GM12892 (cell line): ENCODE results near the gene NMNAT2.

Source experiments
- DNase-seq: peaks from one replicate; pipeline ENCODE4 v3.0.0; 2011; ENCODE audit not compliant: insufficient read length
- FAIRE-seq: peaks from 2 replicates; lab custom pipeline; 2011; peaks lifted over from hg19 to GRCh38; lab: Jason Lieb, UNC
- POLR2A ChIP-seq: IDR thresholded peaks from 2 replicates; pipeline ENCODE4 v1.6.1; 2011; ENCODE audit warnings: low read depth, low read length, control low read depth
- POLR2AphosphoS5 ChIP-seq: IDR thresholded peaks from 2 replicates; pipeline ENCODE4 v1.6.1; 2011; ENCODE audit warnings: low read depth, low read length, control low read depth
- TAF1 ChIP-seq: IDR thresholded peaks from 2 replicates; pipeline ENCODE4 v1.6.1; 2011; ENCODE audit warnings: low read depth, mild to moderate bottlenecking, control low read depth, low read length, borderline replicate concordance

Gene NMNAT2

GRCh38 chr1:183218971-183219615 is 199.1 kb downstream of the NMNAT2 start:
- FAIRE-seq (no peak), DNase-seq (no peak)
- TF ChIP-seq POLR2AphosphoS5: no peak
- no peak for TF ChIP-seq TAF1
- no peak for TF ChIP-seq POLR2A

GRCh38 chr1:183218027-183218618 is 200.1 kb downstream of the NMNAT2 start:
- FAIRE-seq (no peak), DNase-seq (no peak)
- TF ChIP-seq POLR2AphosphoS5: no peak
- no peak for TF ChIP-seq TAF1
- no peak for TF ChIP-seq POLR2A

- DNase-seq: no peak
- TF ChIP-seq POLR2AphosphoS5 (no peak), POLR2A (no peak), TAF1 (no peak)
- FAIRE-seq: no peak
These were observed 202.2 kb downstream of the NMNAT2 start for GRCh38 chr1:183215936-183216335.

GRCh38 chr1:183215076-183215720 is 203.0 kb downstream of the NMNAT2 start:
- DNase-seq (no peak), FAIRE-seq (no peak)
- TF ChIP-seq POLR2AphosphoS5 (no peak), TAF1 (no peak), POLR2A (no peak)

GRCh38 chr1:183214021-183214970 is 203.9 kb downstream of the NMNAT2 start:
- DNase-seq: no peak
- TF ChIP-seq TAF1 (no peak), POLR2A (no peak), POLR2AphosphoS5 (no peak)
- no peak for FAIRE-seq

GRCh38 chr1:183212870-183213269 is 205.3 kb downstream of the NMNAT2 start:
- no peak for TF ChIP-seq POLR2AphosphoS5
- no peak for TF ChIP-seq POLR2A
- TF ChIP-seq TAF1: no peak
- no peak for DNase-seq
- no peak for FAIRE-seq

- no peak for TF ChIP-seq POLR2AphosphoS5
- no peak for TF ChIP-seq TAF1
- no peak for TF ChIP-seq POLR2A
- DNase-seq (no peak), FAIRE-seq (no peak)
These were observed 207.5 kb downstream of the NMNAT2 start for GRCh38 chr1:183210681-183211080.

GRCh38 chr1:183209533-183210158 is 208.5 kb downstream of the NMNAT2 start:
- DNase-seq (no peak), FAIRE-seq (no peak)
- no peak for TF ChIP-seq POLR2AphosphoS5
- no peak for TF ChIP-seq POLR2A
- no peak for TF ChIP-seq TAF1

- DNase-seq (no peak), FAIRE-seq (no peak)
- TF ChIP-seq POLR2A: no peak
- TF ChIP-seq TAF1: no peak
- no peak for TF ChIP-seq POLR2AphosphoS5
These were observed 211.6 kb downstream of the NMNAT2 start for GRCh38 chr1:183206538-183207122.

- TF ChIP-seq TAF1 (no peak), POLR2AphosphoS5 (no peak), POLR2A (no peak)
- DNase-seq: no peak
- no peak for FAIRE-seq
These were observed 212.9 kb downstream of the NMNAT2 start for GRCh38 chr1:183205196-183205781.
